Mesodermal cell (in vitro differentiated cells): ENCODE results near the gene FAM53B.
A peak's percentile ranks its signal among the peaks of the same experiment; 100 is the strongest.

ENCODE experiments used
- H3K27ac ChIP-seq: 2 replicates; pipeline ENCODE4 v1.7.0; 2013; ENCODE audit warnings: mild to moderate bottlenecking, low read depth, low read length, moderate library complexity; ENCODE audit not compliant: severe bottlenecking
- H3K36me3 ChIP-seq: 2 replicates; pipeline ENCODE4 v1.7.1; 2013; ENCODE audit warnings: mild to moderate bottlenecking, low read length, moderate library complexity; ENCODE audit not compliant: control insufficient read depth, insufficient read depth
- H3K4me1 ChIP-seq: one replicate; pipeline ENCODE4 v1.7.1; 2013; ENCODE audit warnings: mild to moderate bottlenecking, low read length; ENCODE audit not compliant: insufficient read depth, control insufficient read depth, poor library complexity, severe bottlenecking
- H3K4me3 ChIP-seq: 2 replicates; pipeline ENCODE4 v1.7.0; 2013; ENCODE audit warnings: low read length, control low read depth, mild to moderate bottlenecking; ENCODE audit not compliant: insufficient read depth, poor library complexity, severe bottlenecking; ENCODE audit errors: extremely low read depth
- H3K9me3 ChIP-seq: 2 replicates; pipeline ENCODE4 v1.7.1; 2013; ENCODE audit warnings: mild to moderate bottlenecking, low read length, moderate library complexity; ENCODE audit not compliant: control insufficient read depth
- WGBS, 2 experiments: methylation state at CpG; one replicate each; pipeline ENCODE4 v1.1.5; 2013; ENCODE audit warnings: missing lambda C conversion rate in 2 of 2; ENCODE audit not compliant: insufficient coverage in 2 of 2; 5-methylcytosine and 5-hydroxymethylcytosine counted together

The FAM53B gene

GRCh38 chr10:124683814-124684213, 60.4 kb downstream of the FAM53B start:
- peaks cover 34% of the 10 kb centered on the region for H3K36me3 ChIP-seq
- no peak overlapping the region for H3K4me3 ChIP-seq
- 90 to 97% methylated on average over 4 to 5 of the region's 5 CpGs for whole genome bisulfite sequencing, 2 experiments
- no peak overlapping the region for H3K27ac ChIP-seq
- H3K4me1 ChIP-seq = no peaks in the 10 kb centered on the region
- H3K9me3 ChIP-seq = no peaks in the 10 kb centered on the region

- Histone ChIP-seq H3K27ac (no peak overlapping the region), H3K9me3 (no peaks in the 10 kb centered on the region), H3K4me1 (peaks cover 5% of the 10 kb centered on the region), H3K36me3 (peaks cover 34% of the 10 kb centered on the region), H3K4me3 (no peak overlapping the region)
- 93 to 97% methylated on average over 31 to 35 of the region's 36 CpGs for WGBS, 2 experiments
Observed at GRCh38 chr10:124681626-124682552, 62.3 kb downstream of the FAM53B start.

GRCh38 chr10:124681091-124681490, 63.1 kb downstream of the FAM53B start:
- peaks cover 9% of the 10 kb centered on the region for H3K4me1 ChIP-seq
- H3K9me3 ChIP-seq = no peaks in the 10 kb centered on the region
- H3K4me3 ChIP-seq = no peak overlapping the region
- WGBS, 2 experiments = 100% methylated on average over 1 of the region's 5 CpGs; no CpG with 5 or more reads in 1 of the 2 experiments
- peaks cover 34% of the 10 kb centered on the region for H3K36me3 ChIP-seq
- H3K27ac ChIP-seq = no peak overlapping the region

GRCh38 chr10:124680675-124681074, 63.5 kb downstream of the FAM53B start:
- 96 to 98% methylated on average over 5 to 7 of the region's 7 CpGs for WGBS, 2 experiments
- Histone ChIP-seq H3K36me3 (peaks cover 34% of the 10 kb centered on the region), H3K4me1 (peaks cover 9% of the 10 kb centered on the region), H3K27ac (no peak overlapping the region), H3K9me3 (no peaks in the 10 kb centered on the region), H3K4me3 (no peak overlapping the region)

GRCh38 chr10:124679401-124679800, 64.8 kb downstream of the FAM53B start:
- H3K36me3 ChIP-seq = peaks cover 34% of the 10 kb centered on the region
- H3K4me1 ChIP-seq = peaks cover 9% of the 10 kb centered on the region
- WGBS, 2 experiments = 82 to 100% methylated on average over 5 to 8 of the region's 8 CpGs
- H3K4me3 ChIP-seq = no peak overlapping the region
- H3K27ac ChIP-seq = no peak overlapping the region
- H3K9me3 ChIP-seq = no peaks in the 10 kb centered on the region

GRCh38 chr10:124678557-124679240, 65.5 kb downstream of the FAM53B start:
- WGBS, 2 experiments = 82 to 94% methylated on average over 7 to 10 of the region's 12 CpGs
- H3K9me3 ChIP-seq = no peaks in the 10 kb centered on the region
- H3K27ac ChIP-seq = no peak overlapping the region
- peaks cover 9% of the 10 kb centered on the region for H3K4me1 ChIP-seq
- H3K36me3 ChIP-seq = peaks cover 39% of the 10 kb centered on the region
- no peak overlapping the region for H3K4me3 ChIP-seq

GRCh38 chr10:124677749-124678556, 66.2 kb downstream of the FAM53B start:
- H3K36me3 ChIP-seq = peaks cover 39% of the 10 kb centered on the region
- no peaks in the 10 kb centered on the region for H3K9me3 ChIP-seq
- H3K4me1 ChIP-seq = peaks cover 9% of the 10 kb centered on the region
- no peak overlapping the region for H3K4me3 ChIP-seq
- H3K27ac ChIP-seq = no peak overlapping the region
- WGBS, 2 experiments = 88 to 97% methylated on average over 5 to 7 of the region's 10 CpGs

- Histone ChIP-seq H3K4me3 (no peak overlapping the region), H3K9me3 (no peaks in the 10 kb centered on the region), H3K27ac (peak overlapping the region; percentile 53), H3K4me1 (peaks cover 12% of the 10 kb centered on the region), H3K36me3 (peaks cover 34% of the 10 kb centered on the region)
- 90 to 92% methylated on average over 10 of the region's 10 CpGs for WGBS, 2 experiments
Observed at GRCh38 chr10:124677293-124677699, 66.9 kb downstream of the FAM53B start.

GRCh38 chr10:124676416-124677062, 67.6 kb downstream of the FAM53B start:
- Histone ChIP-seq H3K36me3 (peaks cover 26% of the 10 kb centered on the region), H3K27ac (peak overlapping the region; percentile 53), H3K9me3 (no peaks in the 10 kb centered on the region), H3K4me3 (no peak overlapping the region), H3K4me1 (peaks cover 13% of the 10 kb centered on the region)
- WGBS, 2 experiments = 82 to 86% methylated on average over 9 to 12 of the region's 15 CpGs

- H3K36me3 ChIP-seq = peaks cover 19% of the 10 kb centered on the region
Observed at GRCh38 chr10:124675824-124676223, 68.4 kb downstream of the FAM53B start.

More at GRCh38 chr10:124675824-124676223, 68.4 kb downstream of the FAM53B start:
- no peak overlapping the region for H3K27ac ChIP-seq
- H3K4me3 ChIP-seq = no peak overlapping the region
- peaks cover 13% of the 10 kb centered on the region for H3K4me1 ChIP-seq
- WGBS, 2 experiments = 93 to 95% methylated on average over 3 to 4 of the region's 4 CpGs
- H3K9me3 ChIP-seq = no peaks in the 10 kb centered on the region
